22Rv1 (cell line): ENCODE measurements around the gene ACOT12.

Source experiments
- ZFX ChIP-seq: fragments of 450-650 bp; IDR thresholded peaks from 2 replicates; pipeline ENCODE4 v1.6.1; 2017; ENCODE audit warnings: antibody characterized with exemption, borderline replicate concordance
- TF ChIP-seq, protein P1 (sequence below): fragments of 450-650 bp; IDR thresholded peaks from 2 replicates; pipeline ENCODE4 v1.5.1; 2017; ENCODE audit warnings: mild to moderate bottlenecking

DNA sequence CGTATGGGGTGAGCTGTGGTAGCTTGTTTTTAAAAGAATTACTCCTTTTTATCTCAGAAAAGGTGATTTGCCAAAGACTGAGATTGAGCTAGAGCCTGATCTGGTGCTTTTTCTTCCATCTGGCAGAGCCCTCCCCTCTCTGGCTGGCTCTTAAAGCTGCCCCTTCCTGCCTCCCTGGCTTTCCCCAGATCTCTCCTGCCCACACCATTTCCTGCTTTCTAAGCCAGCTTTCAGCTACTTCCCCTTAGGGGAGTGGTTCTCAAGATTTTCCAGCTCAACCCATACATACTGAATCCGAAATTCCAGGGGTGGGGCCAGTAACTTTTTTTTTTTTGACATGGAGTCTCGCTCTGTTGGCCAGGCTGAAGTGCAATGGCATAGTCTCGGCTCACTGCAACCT, 4.8 kb upstream of the ACOT12 start:
- TF ChIP-seq, protein P1, sequence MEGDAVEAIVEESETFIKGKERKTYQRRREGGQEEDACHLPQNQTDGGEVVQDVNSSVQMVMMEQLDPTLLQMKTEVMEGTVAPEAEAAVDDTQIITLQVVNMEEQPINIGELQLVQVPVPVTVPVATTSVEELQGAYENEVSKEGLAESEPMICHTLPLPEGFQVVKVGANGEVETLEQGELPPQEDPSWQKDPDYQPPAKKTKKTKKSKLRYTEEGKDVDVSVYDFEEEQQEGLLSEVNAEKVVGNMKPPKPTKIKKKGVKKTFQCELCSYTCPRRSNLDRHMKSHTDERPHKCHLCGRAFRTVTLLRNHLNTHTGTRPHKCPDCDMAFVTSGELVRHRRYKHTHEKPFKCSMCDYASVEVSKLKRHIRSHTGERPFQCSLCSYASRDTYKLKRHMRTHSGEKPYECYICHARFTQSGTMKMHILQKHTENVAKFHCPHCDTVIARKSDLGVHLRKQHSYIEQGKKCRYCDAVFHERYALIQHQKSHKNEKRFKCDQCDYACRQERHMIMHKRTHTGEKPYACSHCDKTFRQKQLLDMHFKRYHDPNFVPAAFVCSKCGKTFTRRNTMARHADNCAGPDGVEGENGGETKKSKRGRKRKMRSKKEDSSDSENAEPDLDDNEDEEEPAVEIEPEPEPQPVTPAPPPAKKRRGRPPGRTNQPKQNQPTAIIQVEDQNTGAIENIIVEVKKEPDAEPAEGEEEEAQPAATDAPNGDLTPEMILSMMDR, result no peak
- TF ChIP-seq ZFX, result no peak
